Measurements from ENCODE around the gene IFT25. TPM values are rescaled to one million over a fixed set of nuclear protein-coding genes. Genes with fewer than 3 reads are reported as not detected.

Gene IFT25
- total and polyA plus RNA-seq, 2 donors (not counting 1 experiment from before 2014, with no cell fraction given), result 27.6 to 37.6 TPM

DNA sequence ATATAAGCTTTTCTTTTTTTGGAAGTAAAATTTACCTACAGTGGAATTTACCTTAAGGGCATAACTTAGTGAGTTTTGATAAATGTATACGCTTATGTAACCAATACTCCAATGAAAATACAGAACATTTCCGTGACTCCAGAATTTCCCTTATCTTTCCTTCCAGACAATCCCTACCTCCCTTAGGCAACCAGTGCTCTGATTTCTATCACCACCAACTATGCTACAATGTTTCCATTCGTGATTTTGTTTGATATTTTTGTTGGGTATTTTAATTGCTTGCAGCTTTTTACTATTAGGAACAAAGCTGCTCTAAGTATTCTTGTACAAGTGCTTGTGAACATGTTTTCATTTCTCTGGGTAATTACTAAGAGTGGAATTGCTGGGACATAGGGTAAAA, 14.6 kb downstream of the IFT25 start:
- TF ChIP-seq, protein P1, sequence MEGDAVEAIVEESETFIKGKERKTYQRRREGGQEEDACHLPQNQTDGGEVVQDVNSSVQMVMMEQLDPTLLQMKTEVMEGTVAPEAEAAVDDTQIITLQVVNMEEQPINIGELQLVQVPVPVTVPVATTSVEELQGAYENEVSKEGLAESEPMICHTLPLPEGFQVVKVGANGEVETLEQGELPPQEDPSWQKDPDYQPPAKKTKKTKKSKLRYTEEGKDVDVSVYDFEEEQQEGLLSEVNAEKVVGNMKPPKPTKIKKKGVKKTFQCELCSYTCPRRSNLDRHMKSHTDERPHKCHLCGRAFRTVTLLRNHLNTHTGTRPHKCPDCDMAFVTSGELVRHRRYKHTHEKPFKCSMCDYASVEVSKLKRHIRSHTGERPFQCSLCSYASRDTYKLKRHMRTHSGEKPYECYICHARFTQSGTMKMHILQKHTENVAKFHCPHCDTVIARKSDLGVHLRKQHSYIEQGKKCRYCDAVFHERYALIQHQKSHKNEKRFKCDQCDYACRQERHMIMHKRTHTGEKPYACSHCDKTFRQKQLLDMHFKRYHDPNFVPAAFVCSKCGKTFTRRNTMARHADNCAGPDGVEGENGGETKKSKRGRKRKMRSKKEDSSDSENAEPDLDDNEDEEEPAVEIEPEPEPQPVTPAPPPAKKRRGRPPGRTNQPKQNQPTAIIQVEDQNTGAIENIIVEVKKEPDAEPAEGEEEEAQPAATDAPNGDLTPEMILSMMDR (conservative IDR thresholded peaks at IDR 0.05 in 1 of 2, IDR thresholded peaks at IDR 0.05 in 1 of 2; ENCODE audit: low read depth in 1 of 2, low read length in 2 of 2), result no peak
- no peak for TF ChIP-seq EZH2 (IDR thresholded peaks at IDR 0.05; ENCODE audit: low read length, missing control alignments)
- Histone ChIP-seq H3K9me3 (ENCODE audit: control insufficient read depth, insufficient read depth, low read depth, low read length) (no peaks in the 10 kb centered on the region), H2AFZ (ENCODE audit: low read length) (no peak overlapping the region), H3K4me3 (replicated peaks in 1 of 4; ENCODE audit: control extremely low read depth in 1 of 4, insufficient read depth in 1 of 4, low read depth in 3 of 4, low read length in 4 of 4) (no peak overlapping the region), H3K4me1 (ENCODE audit: control insufficient read depth, extremely low read depth, insufficient read depth, low read length) (no peaks in the 10 kb centered on the region), H3K27ac (ENCODE audit: insufficient read depth, low read length) (no peak overlapping the region), H3K27me3 (ENCODE audit: control insufficient read depth, insufficient read depth, low read length) (no peaks in the 10 kb centered on the region), H3K36me3 (ENCODE audit: control insufficient read depth, insufficient read depth, low read length) (no peaks in the 10 kb centered on the region), H4K20me1 (ENCODE audit: control insufficient read depth, extremely low read depth, insufficient read depth, low read length) (no peaks in the 10 kb centered on the region), H3K79me2 (ENCODE audit: control insufficient read depth, insufficient read depth, low read length) (no peaks in the 10 kb centered on the region), H3K4me2 (ENCODE audit: extremely low read depth, insufficient read depth, low read length) (no peak overlapping the region), H3K9ac (ENCODE audit: insufficient read depth, low read length) (no peak overlapping the region)
- DNase-seq (ENCODE audit: low read depth in 2 of 2), result no peak

DNA sequence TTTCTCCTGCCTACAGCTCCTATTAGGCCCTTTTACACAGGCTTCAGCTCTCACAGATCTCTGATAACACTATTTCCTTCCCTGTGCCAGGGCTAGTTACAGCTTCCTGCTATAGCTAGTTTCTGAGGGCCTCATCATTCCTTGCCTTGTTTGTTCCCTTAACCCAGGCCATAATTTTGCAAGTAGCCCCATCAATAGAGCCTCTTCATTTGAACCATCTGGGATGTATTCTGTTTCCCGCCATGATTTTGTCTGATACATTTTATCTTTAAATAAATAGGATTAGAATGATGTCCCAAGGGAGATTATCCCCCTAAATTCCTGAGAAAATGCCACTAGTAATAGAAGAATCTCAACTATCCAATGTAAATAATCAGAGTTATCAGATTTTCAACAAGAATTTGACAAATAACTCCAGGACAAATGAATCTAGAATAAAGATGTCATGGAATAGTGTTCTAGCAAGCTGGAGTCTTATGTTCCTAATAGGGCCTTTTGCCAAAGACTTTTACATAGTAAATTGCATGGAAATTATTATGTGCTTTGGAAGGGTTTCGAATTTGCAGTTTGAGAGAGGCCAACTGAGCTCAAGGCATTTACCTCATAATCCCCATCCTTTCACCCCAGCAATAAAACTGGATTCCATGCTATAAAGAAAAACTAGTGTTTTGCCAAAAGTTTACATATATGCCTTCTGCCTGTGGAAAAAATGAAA, 16.1 kb downstream of the IFT25 start:
- no peak for TF ChIP-seq EZH2 (IDR thresholded peaks at IDR 0.05; ENCODE audit: low read length, missing control alignments)
- TF ChIP-seq, protein P1 (conservative IDR thresholded peaks at IDR 0.05 in 1 of 2, IDR thresholded peaks at IDR 0.05 in 1 of 2; ENCODE audit: low read depth in 1 of 2, low read length in 2 of 2), result no peak

DNA sequence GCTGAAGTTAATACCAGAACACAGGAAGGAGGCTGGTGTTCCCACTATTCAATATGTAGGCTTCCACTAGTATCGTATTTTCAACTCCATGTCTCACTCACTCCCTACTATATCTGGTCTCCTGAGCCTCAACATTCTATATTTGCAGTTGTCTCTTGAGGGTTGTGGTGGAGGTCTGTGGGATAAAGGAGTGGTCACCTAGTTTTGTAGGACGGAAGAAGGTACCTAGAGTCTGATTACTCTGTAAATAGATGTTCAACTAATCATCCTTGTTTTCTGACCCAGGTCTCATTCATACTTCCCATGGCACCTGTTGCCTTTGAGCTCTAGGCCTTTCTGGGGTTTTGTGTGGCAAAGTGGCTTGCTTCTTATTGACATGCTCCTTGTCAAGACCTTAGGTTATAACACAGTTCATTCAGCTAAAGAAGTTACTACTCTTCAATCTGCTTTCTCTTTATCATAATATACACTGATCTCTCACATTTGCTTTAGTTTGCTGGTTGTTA, 18.1 kb downstream of the IFT25 start:
- H3K27ac ChIP-seq (ENCODE audit: insufficient read depth, low read length), result no peak overlapping the region
- H3K9me3 ChIP-seq (ENCODE audit: control insufficient read depth, insufficient read depth, low read depth, low read length), result no peaks in the 10 kb centered on the region
- no peaks in the 10 kb centered on the region for H3K79me2 ChIP-seq (ENCODE audit: control insufficient read depth, insufficient read depth, low read length)
- no peak overlapping the region for H3K4me3 ChIP-seq (replicated peaks in 1 of 4; ENCODE audit: control extremely low read depth in 1 of 4, insufficient read depth in 1 of 4, low read depth in 3 of 4, low read length in 4 of 4)
- no peak overlapping the region for H3K4me2 ChIP-seq (ENCODE audit: extremely low read depth, insufficient read depth, low read length)
- no peak overlapping the region for H3K9ac ChIP-seq (ENCODE audit: insufficient read depth, low read length)
- TF ChIP-seq EZH2 (IDR thresholded peaks at IDR 0.05; ENCODE audit: low read length, missing control alignments), result no peak
- TF ChIP-seq, protein P1 (conservative IDR thresholded peaks at IDR 0.05 in 1 of 2, IDR thresholded peaks at IDR 0.05 in 1 of 2; ENCODE audit: low read depth in 1 of 2, low read length in 2 of 2), result no peak
- no peaks in the 10 kb centered on the region for H4K20me1 ChIP-seq (ENCODE audit: control insufficient read depth, extremely low read depth, insufficient read depth, low read length)
- H3K36me3 ChIP-seq (ENCODE audit: control insufficient read depth, insufficient read depth, low read length), result no peaks in the 10 kb centered on the region
- no peaks in the 10 kb centered on the region for H3K27me3 ChIP-seq (ENCODE audit: control insufficient read depth, insufficient read depth, low read length)
- no peak for DNase-seq (ENCODE audit: low read depth in 2 of 2)
- no peak overlapping the region for H2AFZ ChIP-seq (ENCODE audit: low read length)
- no peaks in the 10 kb centered on the region for H3K4me1 ChIP-seq (ENCODE audit: control insufficient read depth, extremely low read depth, insufficient read depth, low read length)

More for the DNA sequence above, 16.1 kb downstream of the IFT25 start:
- Histone ChIP-seq H3K27me3 (ENCODE audit: control insufficient read depth, insufficient read depth, low read length) (no peaks in the 10 kb centered on the region), H3K79me2 (ENCODE audit: control insufficient read depth, insufficient read depth, low read length) (no peaks in the 10 kb centered on the region), H3K9me3 (ENCODE audit: control insufficient read depth, insufficient read depth, low read depth, low read length) (no peaks in the 10 kb centered on the region), H4K20me1 (ENCODE audit: control insufficient read depth, extremely low read depth, insufficient read depth, low read length) (no peaks in the 10 kb centered on the region), H3K4me3 (replicated peaks in 1 of 4; ENCODE audit: control extremely low read depth in 1 of 4, insufficient read depth in 1 of 4, low read depth in 3 of 4, low read length in 4 of 4) (no peak overlapping the region), H3K4me2 (ENCODE audit: extremely low read depth, insufficient read depth, low read length) (no peak overlapping the region), H3K9ac (ENCODE audit: insufficient read depth, low read length) (no peak overlapping the region), H3K36me3 (ENCODE audit: control insufficient read depth, insufficient read depth, low read length) (no peaks in the 10 kb centered on the region), H2AFZ (ENCODE audit: low read length) (no peak overlapping the region), H3K4me1 (ENCODE audit: control insufficient read depth, extremely low read depth, insufficient read depth, low read length) (no peaks in the 10 kb centered on the region), H3K27ac (ENCODE audit: insufficient read depth, low read length) (no peak overlapping the region)
- no peak for DNase-seq (ENCODE audit: low read depth in 2 of 2)
